LNCaP clone FGC (cell line): Measurements from ENCODE around the gene FAM227B.
"Not testable (repeated sequence)": the region's sequence is repeated elsewhere in the genome, so short reads cannot be mapped to it uniquely, and the experiment has no call there.

Source experiments
- DNase-seq: peaks from one replicate; pipeline ENCODE4 v3.0.0-alpha.2; 2011; ENCODE audit warnings: low read depth
- H3K4me3 ChIP-seq: 2 replicates; pipeline ENCODE4 v1.5.1; 2011; ENCODE audit warnings: mild to moderate bottlenecking, low read depth, low read length, control low read depth
- CTCF ChIP-seq: IDR thresholded peaks from 2 replicates; pipeline ENCODE4 v1.5.1; 2012; ENCODE audit warnings: mild to moderate bottlenecking; ENCODE audit not compliant: control insufficient read depth, insufficient read depth; ENCODE audit errors: extremely low read depth

FAM227B gene

GRCh38 chr15:49620658-49621368 is at the start of gene FAM227B, which contains the start of gene DTWD1:
FAM227B (minus strand) TSS chr15:49620818; CDS start chr15:49615171, 5,647 bp downstream.
DTWD1 (plus strand) TSS chr15:49621048; CDS start chr15:49625168, 4,120 bp downstream.
- TF ChIP-seq CTCF = no peak
- DNase-seq = peak; percentile 96
- H3K4me3 ChIP-seq = peak within 1 kb of the TSS; percentile 75

- H3K4me3 ChIP-seq = no peak overlapping the region
- DNase-seq = no peak
- TF ChIP-seq CTCF = no peak
These were observed 48.7 kb upstream of the FAM227B start for GRCh38 chr15:49669288-49669687.

GRCh38 chr15:49666486-49666885 is 45.9 kb upstream of the FAM227B start:
- H3K4me3 ChIP-seq, DNase-seq: not testable (repeated sequence)

GRCh38 chr15:49664716-49665115 is 44.1 kb upstream of the FAM227B start:
- no peak overlapping the region for H3K4me3 ChIP-seq
- DNase-seq = no peak
- TF ChIP-seq CTCF = no peak

GRCh38 chr15:49656734-49657133 is 36.1 kb upstream of the FAM227B start:
- no peak for TF ChIP-seq CTCF
- no peak for DNase-seq

GRCh38 chr15:49652922-49653321 is 32.3 kb upstream of the FAM227B start:
- TF ChIP-seq CTCF = no peak
- DNase-seq = no peak
- no peak overlapping the region for H3K4me3 ChIP-seq

More at GRCh38 chr15:49656734-49657133, 36.1 kb upstream of the FAM227B start:
- H3K4me3 ChIP-seq = no peak overlapping the region

- no peak for TF ChIP-seq CTCF
- no peak for DNase-seq
These were observed 30.1 kb upstream of the FAM227B start for GRCh38 chr15:49650676-49651075.

More at GRCh38 chr15:49650676-49651075, 30.1 kb upstream of the FAM227B start:
- H3K4me3 ChIP-seq = no peak overlapping the region
